Loucy (cell line): ENCODE data around the gene CHEK2.

Source experiments
- H2AFZ ChIP-seq: fragments of 200-600 bp; sonication (generic); 2 replicates; pipeline ENCODE4 v1.6.0; 2016; ENCODE audit warnings: antibody characterized with exemption, mild to moderate bottlenecking, low read length, moderate library complexity
- H3F3A ChIP-seq: fragments of 200-600 bp; 2 replicates; pipeline ENCODE4 v1.6.0; 2016; ENCODE audit warnings: antibody characterized with exemption, low read depth, mild to moderate bottlenecking
- H3K27me3 ChIP-seq: fragments of 200-600 bp; sonication (generic); 2 replicates; pipeline ENCODE4 v1.6.1; 2014; ENCODE audit warnings: low read length, mild to moderate bottlenecking; ENCODE audit not compliant: insufficient read depth, poor library complexity, severe bottlenecking
- H3K36me3 ChIP-seq: fragments of 200-600 bp; sonication (generic); 2 replicates; pipeline ENCODE4 v1.6.1; 2016; ENCODE audit warnings: low read length; ENCODE audit not compliant: insufficient read depth
- H3K4me1 ChIP-seq: fragments of 200-600 bp; sonication (generic); 2 replicates; pipeline ENCODE4 v1.5.1; 2014; ENCODE audit warnings: low read length, mild to moderate bottlenecking; ENCODE audit not compliant: insufficient read depth, poor library complexity, severe bottlenecking
- H3K4me2 ChIP-seq: fragments of 200-600 bp; sonication (generic); 2 replicates; pipeline ENCODE4 v1.6.0; 2014; ENCODE audit warnings: antibody characterized with exemption, low read length, low read depth, mild to moderate bottlenecking; ENCODE audit not compliant: poor library complexity, severe bottlenecking
- H3K4me3 ChIP-seq: fragments of 200-600 bp; sonication (generic); 2 replicates; pipeline ENCODE4 v1.5.1; 2014; ENCODE audit warnings: low read length, mild to moderate bottlenecking, mixed read lengths; ENCODE audit not compliant: poor library complexity, severe bottlenecking
- H3K79me2 ChIP-seq: fragments of 200-600 bp; sonication (generic); 2 replicates; pipeline ENCODE4 v1.6.1; 2014; ENCODE audit warnings: low read length; ENCODE audit not compliant: insufficient read depth
- H3K9ac ChIP-seq: fragments of 200-600 bp; sonication (generic); 2 replicates; pipeline ENCODE4 v1.6.0; 2014; ENCODE audit warnings: mild to moderate bottlenecking, low read depth, low read length, moderate library complexity; ENCODE audit not compliant: poor library complexity, severe bottlenecking
- H3K9me2 ChIP-seq: fragments of 200-600 bp; sonication (generic); replicated peaks from 2 replicates; pipeline ENCODE4 v1.6.1; 2016; ENCODE audit warnings: low read depth, low read length, mixed read lengths
- H3K9me3 ChIP-seq: fragments of 200-600 bp; sonication (generic); 2 replicates; pipeline ENCODE4 v1.6.1; 2014; ENCODE audit warnings: mild to moderate bottlenecking, antibody characterized with exemption, low read length, low read depth; ENCODE audit not compliant: insufficient read depth
- H4K20me1 ChIP-seq: fragments of 200-600 bp; sonication (generic); 2 replicates; pipeline ENCODE4 v1.6.0; 2014; ENCODE audit warnings: antibody characterized with exemption, low read length, mild to moderate bottlenecking; ENCODE audit not compliant: insufficient read depth, poor library complexity, severe bottlenecking
- CTCF ChIP-seq: fragments of 200-600 bp; sonication (generic); conservative IDR thresholded peaks from 2 replicates; pipeline ENCODE4 v1.5.1; 2014; ENCODE audit warnings: mild to moderate bottlenecking, antibody characterized with exemption, low read length
- EZH2phosphoT487 ChIP-seq: fragments of 200-600 bp; IDR thresholded peaks from 2 replicates; pipeline ENCODE4 v1.6.1; 2018; ENCODE audit warnings: antibody characterized with exemption, mild to moderate bottlenecking, moderate library complexity, borderline replicate concordance

Gene CHEK2

GRCh38 chr22:28774378-28774777, 32.8 kb upstream of the CHEK2 start:
- H3K4me1 ChIP-seq: peaks cover 34% of the 10 kb centered on the region
- H3K36me3 ChIP-seq: no peaks in the 10 kb centered on the region
- TF ChIP-seq CTCF (no peak), EZH2phosphoT487 (no peak)
- peaks cover 65% of the 10 kb centered on the region for H3K79me2 ChIP-seq
- peak overlapping the region; percentile 82 for H3K4me2 ChIP-seq
- H4K20me1 ChIP-seq: peaks cover 26% of the 10 kb centered on the region
- H3K9me2 ChIP-seq: no peaks in the 10 kb centered on the region
- no peaks in the 10 kb centered on the region for H3F3A ChIP-seq
- H3K27me3 ChIP-seq: no peaks in the 10 kb centered on the region
- H3K4me3 ChIP-seq: peak overlapping the region; percentile 91
- H2AFZ ChIP-seq: no peak overlapping the region
- H3K9ac ChIP-seq: peak overlapping the region; percentile 5
- no peaks in the 10 kb centered on the region for H3K9me3 ChIP-seq

- no peaks in the 10 kb centered on the region for H3F3A ChIP-seq
- H3K4me1 ChIP-seq: peaks cover 26% of the 10 kb centered on the region
- H3K9ac ChIP-seq: peak overlapping the region; percentile 85
- 0 out of 2 replicates have a peak overlapping the region, but pooled peaks have one; percentile 25 for H2AFZ ChIP-seq
- H3K36me3 ChIP-seq: no peaks in the 10 kb centered on the region
- H3K4me2 ChIP-seq: peak overlapping the region; percentile 82
- no peaks in the 10 kb centered on the region for H3K27me3 ChIP-seq
- H3K79me2 ChIP-seq: peaks cover 55% of the 10 kb centered on the region
- H3K4me3 ChIP-seq: peak overlapping the region; percentile 91
- no peaks in the 10 kb centered on the region for H3K9me2 ChIP-seq
- peaks cover 26% of the 10 kb centered on the region for H4K20me1 ChIP-seq
- TF ChIP-seq CTCF (no peak), EZH2phosphoT487 (no peak)
- no peaks in the 10 kb centered on the region for H3K9me3 ChIP-seq
Measured at GRCh38 chr22:28773461-28773867, 31.8 kb upstream of the CHEK2 start.

GRCh38 chr22:28772633-28773460, 31.2 kb upstream of the CHEK2 start, which contains the start of gene CCDC117:
Gene CCDC117 (plus strand): TSS chr22:28772695. CDS start chr22:28772850, 155 bp downstream.
- H2AFZ ChIP-seq: peak within 1 kb of the TSS; percentile 68
- H3K79me2 ChIP-seq: peaks cover 49% of the 10 kb centered on the region
- TF ChIP-seq EZH2phosphoT487 (no peak), CTCF (0 out of 2 replicates have a peak, but pooled peaks have one; percentile 12)
- peak within 1 kb of the TSS; percentile 82 for H3K4me2 ChIP-seq
- H3F3A ChIP-seq: no peaks in the 10 kb centered on the region
- H3K27me3 ChIP-seq: no peaks in the 10 kb centered on the region
- peaks cover 25% of the 10 kb centered on the region for H4K20me1 ChIP-seq
- no peaks in the 10 kb centered on the region for H3K9me3 ChIP-seq
- no peaks in the 10 kb centered on the region for H3K9me2 ChIP-seq
- peak within 1 kb of the TSS; percentile 91 for H3K4me3 ChIP-seq
- no peaks in the 10 kb centered on the region for H3K36me3 ChIP-seq
- H3K4me1 ChIP-seq: peaks cover 20% of the 10 kb centered on the region
- peak within 1 kb of the TSS; percentile 85 for H3K9ac ChIP-seq
